ENCODE measurements around the gene GPR35. TPM values are rescaled to one million over a fixed set of nuclear protein-coding genes. Genes with fewer than 3 reads are reported as not detected.

GPR35 gene
- total and polyA plus RNA-seq, 2 of the 13 experiments (the other 11 are each of a cell fraction or from before 2014, with no cell fraction given) = 27.1 to 44.2 TPM

- TF ChIP-seq TCF12 (IDR thresholded peaks at IDR 0.05) (no peak), TCF12 (CRISPR knock-in tag; IDR thresholded peaks at IDR 0.05) (0 out of 2 replicates have a peak, but pooled peaks have one; percentile 7), HNF4G (IDR thresholded peaks at IDR 0.05; ENCODE audit: borderline replicate concordance, low read depth, low read length) (peak; percentile 88), HNF4G (CRISPR knock-in tag; IDR thresholded peaks at IDR 0.05; ENCODE audit: borderline replicate concordance, low read depth) (peak; percentile 90), NCOA1 (CRISPR knock-in tag; IDR thresholded peaks at IDR 0.05) (peak; percentile 69; the same call in 1 of the 2 replicates), SOX6 (IDR thresholded peaks at IDR 0.05) (no peak), SOX6 (CRISPR knock-in tag; IDR thresholded peaks at IDR 0.05) (peak; percentile 62), ZNF687 (CRISPR knock-in tag; IDR thresholded peaks at IDR 0.05) (peak; percentile 81; the same call in 1 of the 2 replicates), SAFB2 (CRISPR knock-in tag; IDR thresholded peaks at IDR 0.05; ENCODE audit: borderline replicate concordance, low read depth) (0 out of 2 replicates have a peak, but pooled peaks have one; percentile 24), KDM5B (CRISPR knock-in tag; IDR thresholded peaks at IDR 0.05; ENCODE audit: borderline replicate concordance) (peak; percentile 73; the same call in 1 of the 2 replicates), AGO2 (optimal IDR thresholded peaks at IDR 0.05; ENCODE audit: low read depth, low read length) (peak; percentile 44), ZNF574 (CRISPR knock-in tag; IDR thresholded peaks at IDR 0.05) (peak; percentile 74), ZFP82 (CRISPR knock-in tag; IDR thresholded peaks at IDR 0.05; ENCODE audit: borderline replicate concordance) (0 out of 2 replicates have a peak, but pooled peaks have one; percentile 53), ZSCAN22 (CRISPR knock-in tag; IDR thresholded peaks at IDR 0.05) (no peak), RARG (CRISPR knock-in tag; IDR thresholded peaks at IDR 0.05; ENCODE audit: low read depth) (peak; percentile 86; the same call in 1 of the 2 replicates), XRCC5 (optimal IDR thresholded peaks at IDR 0.05; ENCODE audit: low read length) (no peak), ZNF547 (CRISPR knock-in tag; IDR thresholded peaks at IDR 0.05) (0 out of 2 replicates have a peak, but pooled peaks have one; percentile 47), CREM (IDR thresholded peaks at IDR 0.05) (peak; percentile 38; the same call in 1 of the 2 replicates), CREM (CRISPR knock-in tag; IDR thresholded peaks at IDR 0.05) (no peak)
- TF ChIP-seq, protein P1, sequence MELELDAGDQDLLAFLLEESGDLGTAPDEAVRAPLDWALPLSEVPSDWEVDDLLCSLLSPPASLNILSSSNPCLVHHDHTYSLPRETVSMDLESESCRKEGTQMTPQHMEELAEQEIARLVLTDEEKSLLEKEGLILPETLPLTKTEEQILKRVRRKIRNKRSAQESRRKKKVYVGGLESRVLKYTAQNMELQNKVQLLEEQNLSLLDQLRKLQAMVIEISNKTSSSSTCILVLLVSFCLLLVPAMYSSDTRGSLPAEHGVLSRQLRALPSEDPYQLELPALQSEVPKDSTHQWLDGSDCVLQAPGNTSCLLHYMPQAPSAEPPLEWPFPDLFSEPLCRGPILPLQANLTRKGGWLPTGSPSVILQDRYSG (CRISPR knock-in tag; IDR thresholded peaks at IDR 0.05) = no peak
- TF ChIP-seq, protein P2, sequence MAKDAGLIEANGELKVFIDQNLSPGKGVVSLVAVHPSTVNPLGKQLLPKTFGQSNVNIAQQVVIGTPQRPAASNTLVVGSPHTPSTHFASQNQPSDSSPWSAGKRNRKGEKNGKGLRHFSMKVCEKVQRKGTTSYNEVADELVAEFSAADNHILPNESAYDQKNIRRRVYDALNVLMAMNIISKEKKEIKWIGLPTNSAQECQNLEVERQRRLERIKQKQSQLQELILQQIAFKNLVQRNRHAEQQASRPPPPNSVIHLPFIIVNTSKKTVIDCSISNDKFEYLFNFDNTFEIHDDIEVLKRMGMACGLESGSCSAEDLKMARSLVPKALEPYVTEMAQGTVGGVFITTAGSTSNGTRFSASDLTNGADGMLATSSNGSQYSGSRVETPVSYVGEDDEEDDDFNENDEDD (CRISPR knock-in tag; IDR thresholded peaks at IDR 0.05; ENCODE audit: borderline replicate concordance) = peak; percentile 23; the same call in 1 of the 2 replicates
Observed at GRCh38 chr2:240604939-240605716, 20.2 kb upstream of the GPR35 start (continued).
